Measurements from ENCODE around the gene TH.

TH gene

GRCh38 chr11:2129699-2130366, 41.8 kb downstream of the TH start:
- Histone ChIP-seq H3K56ac (ENCODE audit: low read length) (no peak overlapping the region), H2AK5ac (ENCODE audit: low read length) (no peak overlapping the region), H3K9ac (ENCODE audit: low read length) (no peak overlapping the region), H3K27ac (ENCODE audit: low read depth, low read length) (no peak overlapping the region), H2BK5ac (ENCODE audit: low read length) (no peak overlapping the region), H3K23ac (ENCODE audit: low read length) (no peak overlapping the region), H3K4me2 (ENCODE audit: low read length) (no peak overlapping the region), H2BK120ac (ENCODE audit: low read depth, low read length) (no peak overlapping the region), H3K79me2 (ENCODE audit: control insufficient read depth, insufficient read depth, low read length) (no peaks in the 10 kb centered on the region), H4K5ac (ENCODE audit: low read length) (no peak overlapping the region), H3K4me3 (ENCODE audit: low read length) (no peak overlapping the region), H3K4me1 (ENCODE audit: control insufficient read depth, low read depth, low read length) (no peaks in the 10 kb centered on the region), H3K4ac (ENCODE audit: low read depth, low read length) (no peak overlapping the region), H3K27me3 (ENCODE audit: insufficient read depth, low read length, poor library complexity) (no peaks in the 10 kb centered on the region), H2BK15ac (replicated peaks; ENCODE audit: low read depth) (no peak overlapping the region), H4K8ac (ENCODE audit: low read depth, low read length) (no peak overlapping the region), H3K79me1 (ENCODE audit: low read length) (no peaks in the 10 kb centered on the region), H3K18ac (ENCODE audit: low read length) (no peak overlapping the region), H3K36me3 (ENCODE audit: control insufficient read depth, insufficient read depth, low read length) (no peaks in the 10 kb centered on the region)
- DNase-seq, result no peak
- no CpG with 5 or more reads among the region's 25 CpGs for WGBS (ENCODE audit: extremely low coverage, insufficient coverage, low lambda C conversion rate)

- Histone ChIP-seq H3K4me3 (ENCODE audit: low read length) (no peak overlapping the region), H4K8ac (ENCODE audit: low read depth, low read length) (no peak overlapping the region), H3K56ac (ENCODE audit: low read length) (no peak overlapping the region), H3K27me3 (ENCODE audit: insufficient read depth, low read length, poor library complexity) (no peaks in the 10 kb centered on the region), H3K79me1 (ENCODE audit: low read length) (no peaks in the 10 kb centered on the region), H3K79me2 (ENCODE audit: control insufficient read depth, insufficient read depth, low read length) (no peaks in the 10 kb centered on the region), H3K27ac (ENCODE audit: low read depth, low read length) (no peak overlapping the region), H4K5ac (ENCODE audit: low read length) (no peak overlapping the region), H3K23ac (ENCODE audit: low read length) (no peak overlapping the region), H3K18ac (ENCODE audit: low read length) (no peak overlapping the region), H3K9ac (ENCODE audit: low read length) (no peak overlapping the region), H2BK15ac (replicated peaks; ENCODE audit: low read depth) (no peak overlapping the region), H3K4ac (ENCODE audit: low read depth, low read length) (no peak overlapping the region), H3K4me2 (ENCODE audit: low read length) (no peak overlapping the region), H2BK5ac (ENCODE audit: low read length) (no peak overlapping the region), H2AK5ac (ENCODE audit: low read length) (no peak overlapping the region), H3K4me1 (ENCODE audit: control insufficient read depth, low read depth, low read length) (no peaks in the 10 kb centered on the region), H3K36me3 (ENCODE audit: control insufficient read depth, insufficient read depth, low read length) (no peaks in the 10 kb centered on the region), H2BK120ac (ENCODE audit: low read depth, low read length) (no peak overlapping the region)
- WGBS (ENCODE audit: extremely low coverage, insufficient coverage, low lambda C conversion rate), result no CpG with 5 or more reads among the region's 17 CpGs
- DNase-seq, result no peak
Observed at GRCh38 chr11:2129308-2129698, 42.3 kb downstream of the TH start.

DNA sequence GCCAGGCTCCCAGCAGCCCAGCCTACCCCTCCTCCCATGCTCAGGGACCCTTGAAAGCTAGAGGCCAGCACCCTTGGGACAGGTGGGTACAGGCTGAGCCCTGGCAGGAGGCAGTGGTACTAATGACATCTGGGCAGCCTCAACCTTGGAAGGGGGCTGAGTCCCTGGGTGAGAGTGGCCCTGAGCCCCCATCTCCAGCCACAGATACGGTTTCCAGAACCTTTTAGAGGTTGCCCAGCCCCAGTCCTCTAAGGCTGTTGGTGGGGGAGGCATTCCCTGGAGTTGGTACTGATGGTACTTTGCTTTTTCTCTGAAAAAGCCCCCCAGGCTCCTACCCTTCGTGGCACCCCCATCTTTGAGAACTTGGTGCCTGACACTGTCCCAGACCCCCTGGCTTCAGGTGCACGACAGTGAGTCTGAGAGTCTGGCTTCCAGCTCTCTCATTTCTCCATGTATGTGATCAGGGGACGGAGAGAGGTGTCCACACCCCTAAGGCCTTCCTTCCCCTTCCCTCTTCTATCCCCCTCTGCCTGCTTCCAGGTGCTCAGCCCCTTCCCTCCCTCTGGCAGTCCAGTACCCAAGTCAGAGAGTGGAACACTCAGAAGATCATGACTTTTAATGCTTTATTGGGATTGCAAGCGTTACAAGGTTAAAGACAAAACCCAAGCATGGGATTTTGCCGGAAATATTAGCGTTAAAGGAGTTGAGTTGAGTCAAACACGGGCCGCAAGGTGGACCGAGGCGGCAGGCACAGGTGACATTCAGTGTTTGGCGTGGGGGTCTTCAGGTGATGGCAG, 42.9 kb downstream of the TH start:
- H3K4me1 ChIP-seq (ENCODE audit: control insufficient read depth, low read depth, low read length), result no peaks in the 10 kb centered on the region
- no peak overlapping the region for H3K9ac ChIP-seq (ENCODE audit: low read length)
- no peak overlapping the region for H3K23ac ChIP-seq (ENCODE audit: low read length)
- H3K79me1 ChIP-seq (ENCODE audit: low read length), result no peaks in the 10 kb centered on the region
- no peaks in the 10 kb centered on the region for H3K27me3 ChIP-seq (ENCODE audit: insufficient read depth, low read length, poor library complexity)
- H2BK120ac ChIP-seq (ENCODE audit: low read depth, low read length), result no peak overlapping the region
- H3K27ac ChIP-seq (ENCODE audit: low read depth, low read length), result no peak overlapping the region
- no peak overlapping the region for H3K4me3 ChIP-seq (ENCODE audit: low read length)
- no peak overlapping the region for H2BK15ac ChIP-seq (replicated peaks; ENCODE audit: low read depth)
- WGBS (ENCODE audit: extremely low coverage, insufficient coverage, low lambda C conversion rate), result no CpG with 5 or more reads among the region's 12 CpGs
- H3K4ac ChIP-seq (ENCODE audit: low read depth, low read length), result no peak overlapping the region
- no peak overlapping the region for H3K18ac ChIP-seq (ENCODE audit: low read length)
- H3K79me2 ChIP-seq (ENCODE audit: control insufficient read depth, insufficient read depth, low read length), result no peaks in the 10 kb centered on the region
- H3K4me2 ChIP-seq (ENCODE audit: low read length), result no peak overlapping the region
- H2BK5ac ChIP-seq (ENCODE audit: low read length), result no peak overlapping the region
- no peak overlapping the region for H3K56ac ChIP-seq (ENCODE audit: low read length)
- H2AK5ac ChIP-seq (ENCODE audit: low read length), result no peak overlapping the region
- H3K36me3 ChIP-seq (ENCODE audit: control insufficient read depth, insufficient read depth, low read length), result no peaks in the 10 kb centered on the region
- H4K5ac ChIP-seq (ENCODE audit: low read length), result no peak overlapping the region
- no peak overlapping the region for H4K8ac ChIP-seq (ENCODE audit: low read depth, low read length)
- no peak for DNase-seq

- Histone ChIP-seq H3K79me1 (ENCODE audit: low read length) (no peaks in the 10 kb centered on the region), H3K36me3 (ENCODE audit: control insufficient read depth, insufficient read depth, low read length) (no peaks in the 10 kb centered on the region), H4K5ac (ENCODE audit: low read length) (no peak overlapping the region), H3K79me2 (ENCODE audit: control insufficient read depth, insufficient read depth, low read length) (no peaks in the 10 kb centered on the region), H3K4me1 (ENCODE audit: control insufficient read depth, low read depth, low read length) (no peaks in the 10 kb centered on the region), H3K56ac (ENCODE audit: low read length) (no peak overlapping the region), H2BK120ac (ENCODE audit: low read depth, low read length) (no peak overlapping the region), H2BK5ac (ENCODE audit: low read length) (no peak overlapping the region), H3K4me3 (ENCODE audit: low read length) (no peak overlapping the region), H3K18ac (ENCODE audit: low read length) (no peak overlapping the region), H3K23ac (ENCODE audit: low read length) (no peak overlapping the region), H4K8ac (ENCODE audit: low read depth, low read length) (no peak overlapping the region), H3K9ac (ENCODE audit: low read length) (no peak overlapping the region), H3K27me3 (ENCODE audit: insufficient read depth, low read length, poor library complexity) (no peaks in the 10 kb centered on the region), H2BK15ac (replicated peaks; ENCODE audit: low read depth) (no peak overlapping the region), H3K27ac (ENCODE audit: low read depth, low read length) (no peak overlapping the region), H3K4me2 (ENCODE audit: low read length) (no peak overlapping the region), H2AK5ac (ENCODE audit: low read length) (no peak overlapping the region), H3K4ac (ENCODE audit: low read depth, low read length) (no peak overlapping the region)
- no peak for DNase-seq
- no CpG with 5 or more reads among the region's 7 CpGs for WGBS (ENCODE audit: extremely low coverage, insufficient coverage, low lambda C conversion rate)
Observed at GRCh38 chr11:2128130-2128510, 43.5 kb downstream of the TH start.

GRCh38 chr11:2127482-2128129, 44.0 kb downstream of the TH start:
- Histone ChIP-seq H3K4me3 (ENCODE audit: low read length) (no peak overlapping the region), H3K23ac (ENCODE audit: low read length) (no peak overlapping the region), H3K79me2 (ENCODE audit: control insufficient read depth, insufficient read depth, low read length) (no peaks in the 10 kb centered on the region), H3K27me3 (ENCODE audit: insufficient read depth, low read length, poor library complexity) (no peaks in the 10 kb centered on the region), H3K9ac (ENCODE audit: low read length) (no peak overlapping the region), H3K56ac (ENCODE audit: low read length) (no peak overlapping the region), H3K36me3 (ENCODE audit: control insufficient read depth, insufficient read depth, low read length) (no peaks in the 10 kb centered on the region), H3K4ac (ENCODE audit: low read depth, low read length) (no peak overlapping the region), H2BK15ac (replicated peaks; ENCODE audit: low read depth) (no peak overlapping the region), H3K79me1 (ENCODE audit: low read length) (no peaks in the 10 kb centered on the region), H2AK5ac (ENCODE audit: low read length) (no peak overlapping the region), H2BK120ac (ENCODE audit: low read depth, low read length) (no peak overlapping the region), H3K18ac (ENCODE audit: low read length) (no peak overlapping the region), H3K4me1 (ENCODE audit: control insufficient read depth, low read depth, low read length) (no peaks in the 10 kb centered on the region), H2BK5ac (ENCODE audit: low read length) (no peak overlapping the region), H4K5ac (ENCODE audit: low read length) (no peak overlapping the region), H3K27ac (ENCODE audit: low read depth, low read length) (no peak overlapping the region), H4K8ac (ENCODE audit: low read depth, low read length) (no peak overlapping the region), H3K4me2 (ENCODE audit: low read length) (no peak overlapping the region)
- no CpG with 5 or more reads among the region's 8 CpGs for WGBS (ENCODE audit: extremely low coverage, insufficient coverage, low lambda C conversion rate)
- DNase-seq, result no peak
